PC-9 (cell line): ENCODE results near the gene CRAT. TPM values are rescaled to one million over a fixed set of nuclear protein-coding genes. Genes with fewer than 3 reads are reported as not detected.

ENCODE experiments used
- BruUV-seq: library from RNA; stranded (reverse); fragments of 400-500 nt; replicated peaks from 2 replicates; lab custom pipeline; 2021; lab: Mats Ljungman, UMichigan
- CTCF ChIA-PET: fragments of 300-600 bp; sonication (Branson Sonifier 250); formaldehyde crosslinking; loops from one replicate; lab custom pipeline; 2022; ENCODE audit warnings: antibody characterized with exemption; lab: Charles Lee
- POLR2A ChIA-PET: fragments of 300-600 bp; sonication (Branson Sonifier 250); formaldehyde crosslinking; loops from one replicate; lab custom pipeline; 2022; ENCODE audit warnings: antibody characterized with exemption; ENCODE audit not compliant: unreplicated experiment; lab: Charles Lee
- DNase-seq, 2 experiments: peaks; one replicate each; pipeline versions ENCODE4 v3.0.0 to v3.0.0-alpha.2; 2015 to 2022; ENCODE audit warnings: mixed read lengths in 1 of 2
- H2AFZ ChIP-seq: fragments of 200-600 bp; sonication (generic); 2 replicates; pipeline ENCODE4 v1.8.1; 2017; ENCODE audit warnings: antibody characterized with exemption
- H3F3A ChIP-seq: fragments of 200-600 bp; sonication (generic); 2 replicates; pipeline ENCODE4 v1.8.1; 2017; ENCODE audit warnings: antibody characterized with exemption, mild to moderate bottlenecking, low read depth; ENCODE audit not compliant: insufficient read depth
- H3K27ac ChIP-seq: fragments of 200-600 bp; sonication (generic); 2 replicates; pipeline ENCODE4 v1.6.1; 2016; ENCODE audit warnings: mixed run types
- H3K27me3 ChIP-seq: fragments of 200-600 bp; sonication (generic); 2 replicates; pipeline ENCODE4 v1.6.1; 2016; ENCODE audit warnings: low read depth, mixed run types; ENCODE audit not compliant: insufficient read depth
- H3K36me3 ChIP-seq: fragments of 200-600 bp; sonication (generic); 2 replicates; pipeline ENCODE4 v1.6.1; 2016; ENCODE audit warnings: low read depth, mixed run types
- H3K4me1 ChIP-seq: fragments of 200-600 bp; sonication (generic); replicated peaks from 2 replicates; pipeline ENCODE4 v1.6.1; 2016; ENCODE audit warnings: mixed run types; ENCODE audit not compliant: insufficient read depth
- H3K4me2 ChIP-seq: fragments of 200-600 bp; sonication (generic); 2 replicates; pipeline ENCODE4 v1.6.1; 2017; ENCODE audit warnings: mixed run types
- H3K4me3 ChIP-seq: fragments of 200-600 bp; sonication (generic); 2 replicates; pipeline ENCODE4 v1.6.1; 2016; ENCODE audit warnings: mixed run types
- H3K79me2 ChIP-seq: fragments of 200-600 bp; sonication (generic); 2 replicates; pipeline ENCODE4 v1.6.1; 2017; ENCODE audit warnings: low read depth, mixed run types
- H3K9me2 ChIP-seq: fragments of 200-600 bp; sonication (generic); 2 replicates; pipeline ENCODE4 v1.8.1; 2017; ENCODE audit warnings: mild to moderate bottlenecking; ENCODE audit not compliant: insufficient read depth
- H3K9me3 ChIP-seq: fragments of 200-600 bp; sonication (generic); 2 replicates; pipeline ENCODE4 v1.8.1; 2016; ENCODE audit warnings: low read depth; ENCODE audit not compliant: insufficient read depth
- H4K20me1 ChIP-seq: fragments of 200-600 bp; sonication (generic); 2 replicates; pipeline ENCODE4 v1.8.1; 2017; ENCODE audit not compliant: insufficient read depth
- CTCF ChIP-seq: fragments of 200-600 bp; sonication (generic); conservative IDR thresholded peaks from 2 replicates; pipeline ENCODE4 v1.6.1; 2017; ENCODE audit warnings: mixed run types, antibody characterized with exemption, mild to moderate bottlenecking, moderate library complexity
- EZH2 ChIP-seq: fragments of 200-600 bp; sonication (generic); IDR thresholded peaks from 2 replicates; pipeline ENCODE4 v1.8.0; 2017; ENCODE audit warnings: antibody characterized with exemption, low read depth
- intact Hi-C: fragments of 100-400 bp; cut with micrococcal nuclease; formaldehyde crosslinking; loops from one replicate; pipeline ENCODE4 v1.10.0; 2022; ENCODE audit not compliant: unreplicated experiment
- total RNA-seq: library from RNA; stranded (reverse); gene quantifications from 2 replicates; pipeline ENCODE4 v1.2.3, GENCODE V29; 2021

CRAT gene
- total RNA-seq, 1 experiment from 2014 or later = 40.3 TPM

- peaks cover 10% of the 10 kb centered on the region; the same call in 1 of the 2 replicates for H3K36me3 ChIP-seq
- DNase-seq = no peak
- no TSS peak for BruUV-seq
- H4K20me1 ChIP-seq = no peaks in the 10 kb centered on the region
- H3K9me3 ChIP-seq = no peaks in the 10 kb centered on the region
- TF ChIP-seq CTCF = no peak
- TF ChIP-seq EZH2 = no peak
- H2AFZ ChIP-seq = no peak overlapping the region
- H3K4me1 ChIP-seq = peaks cover 31% of the 10 kb centered on the region
- H3K79me2 ChIP-seq = no peaks in the 10 kb centered on the region
- H3K27ac ChIP-seq = no peak overlapping the region
- H3F3A ChIP-seq = peaks cover 19% of the 10 kb centered on the region; the same call in 1 of the 2 replicates
- no peaks in the 10 kb centered on the region for H3K9me2 ChIP-seq
- POLR2A ChIA-PET = no interaction called here
- H3K4me2 ChIP-seq = no peak overlapping the region
- H3K27me3 ChIP-seq = no peaks in the 10 kb centered on the region
- CTCF ChIA-PET = interaction anchor here (0.6 kb wide), 1 partner anchor 707 kb away, joined by 14 read pairs; no protein-coding TSS in a partner anchor
- H3K4me3 ChIP-seq = no peak overlapping the region
- intact Hi-C loops = no loop called here
Measured at GRCh38 chr9:129060991-129061390, 49.6 kb downstream of the CRAT start.

- no TSS peak for BruUV-seq
- Histone ChIP-seq H3K27ac (peak overlapping the region; percentile 43; the same call in 1 of the 2 replicates), H2AFZ (no peak overlapping the region), H3K36me3 (peaks cover 10% of the 10 kb centered on the region; the same call in 1 of the 2 replicates), H3K4me2 (peak overlapping the region; percentile 55), H3F3A (peaks cover 19% of the 10 kb centered on the region; the same call in 1 of the 2 replicates), H3K4me3 (no peak overlapping the region), H3K79me2 (no peaks in the 10 kb centered on the region), H3K9me3 (no peaks in the 10 kb centered on the region), H3K4me1 (peaks cover 31% of the 10 kb centered on the region), H3K9me2 (no peaks in the 10 kb centered on the region), H3K27me3 (no peaks in the 10 kb centered on the region), H4K20me1 (no peaks in the 10 kb centered on the region)
- POLR2A ChIA-PET = no interaction called here
- intact Hi-C loops = loop anchor here (10.0 kb wide), 1 partner anchor 505 kb away; the partner anchor contains the start of gene SPTAN1
- no peak for TF ChIP-seq CTCF
- no peak for DNase-seq
- CTCF ChIA-PET = no interaction called here
Measured at GRCh38 chr9:129059796-129060785, 50.5 kb downstream of the CRAT start.

GRCh38 chr9:129058965-129059795 is 51.4 kb downstream of the CRAT start:
- Histone ChIP-seq H3K9me3 (no peaks in the 10 kb centered on the region), H2AFZ (no peak overlapping the region)
- BruUV-seq = no TSS peak

More at GRCh38 chr9:129058965-129059795, 51.4 kb downstream of the CRAT start:
- Histone ChIP-seq H3K79me2 (no peaks in the 10 kb centered on the region), H3F3A (peaks cover 23% of the 10 kb centered on the region; the same call in 1 of the 2 replicates), H3K4me2 (peak overlapping the region; percentile 55), H3K36me3 (peaks cover 16% of the 10 kb centered on the region), H3K4me3 (no peak overlapping the region), H4K20me1 (no peaks in the 10 kb centered on the region), H3K27ac (peak overlapping the region; percentile 43), H3K9me2 (no peaks in the 10 kb centered on the region), H3K27me3 (no peaks in the 10 kb centered on the region), H3K4me1 (peaks cover 33% of the 10 kb centered on the region)
- intact Hi-C loops = loop anchor here (1.0 to 10.0 kb wide), 2 partner anchors 31 to 504 kb away; partner anchors contain the start of genes SH3GLB2 and SPTAN1
- POLR2A ChIA-PET = no interaction called here
- CTCF ChIA-PET = interaction anchor here (0.6 kb wide), 1 partner anchor 668 kb away, joined by 7 read pairs; no protein-coding TSS in a partner anchor
- DNase-seq = peak; percentile 51 to 76
- TF ChIP-seq EZH2 = no peak
- TF ChIP-seq CTCF = no peak
